Lung (tissue), 12 donors: ENCODE data around the gene EXOC6. TPM values are rescaled to one million over a fixed set of nuclear protein-coding genes. Genes with fewer than 3 reads are reported as not detected.

ENCODE experiments used
- ATAC-seq: fragments of 200-7000 bp; cut with Tn5 transposase; one replicate; pipeline ENCODE4 v1.9.1; 2020; ENCODE audit warnings: moderate number of reproducible peaks; ENCODE audit not compliant: insufficient read depth, low FRiP score
- DNase-seq, 3 donors: peaks; one replicate each; pipeline ENCODE4 v3.0.0-alpha.2; 2013 to 2017
- H3K27ac ChIP-seq, 2 donors: one replicate each; pipeline ENCODE4 v1.5.1; 2013; ENCODE audit warnings: mild to moderate bottlenecking in 2 of 2, moderate library complexity in 2 of 2, control low read depth in 1 of 2, inconsistent platforms in 1 of 2, low read depth in 1 of 2, low read length in 1 of 2
- H3K27me3 ChIP-seq, 3 donors: one replicate each; pipeline ENCODE4 v1.5.1; 2013; ENCODE audit warnings: low read length in 2 of 3; ENCODE audit not compliant: control insufficient read depth in 3 of 3, insufficient read depth in 3 of 3
- H3K36me3 ChIP-seq, 4 donors: one replicate each; pipeline ENCODE4 v1.5.1; 2013; ENCODE audit warnings: low read length in 4 of 4, mild to moderate bottlenecking in 1 of 4, moderate library complexity in 1 of 4; ENCODE audit not compliant: control insufficient read depth in 4 of 4, insufficient read depth in 4 of 4
- H3K4me1 ChIP-seq, 5 donors: one replicate each; pipeline ENCODE4 v1.5.1; 2013; ENCODE audit warnings: low read length in 5 of 5, mild to moderate bottlenecking in 2 of 5, moderate library complexity in 1 of 5; ENCODE audit not compliant: control insufficient read depth in 5 of 5, insufficient read depth in 5 of 5
- H3K4me3 ChIP-seq: one replicate; pipeline ENCODE4 v1.5.1; 2013; ENCODE audit warnings: mild to moderate bottlenecking, control low read depth, moderate library complexity
- H3K9ac ChIP-seq, 2 donors: one replicate each; pipeline ENCODE4 v1.5.1; 2013; ENCODE audit warnings: low read length in 2 of 2, control low read depth in 1 of 2; ENCODE audit not compliant: insufficient read depth in 1 of 2
- H3K9me3 ChIP-seq, 4 donors: one replicate each; pipeline ENCODE4 v1.5.1; 2013; ENCODE audit warnings: low read length in 3 of 4, mild to moderate bottlenecking in 1 of 4, moderate library complexity in 1 of 4; ENCODE audit not compliant: control insufficient read depth in 4 of 4, insufficient read depth in 3 of 4
- WGBS, 2 donors: extraction: QIAGEN DNeasy Blood & Tissue Kit; methylation state at CpG; one replicate each; pipeline ENCODE4 v1.1.7; 2013; 5-methylcytosine and 5-hydroxymethylcytosine counted together
- polyA plus RNA-seq, 2 donors: library from polyadenylated mRNA; stranded (reverse); fragments of 200-250 nt; gene quantifications; one replicate each; pipeline ENCODE4 v1.2.1, GENCODE V29; 2013
- total RNA-seq, 2 donors: library from RNA; depleted of rRNA in 1 of 2; stranded (reverse); fragments of >200 nt in 1 of 2; gene quantifications; one replicate each; pipeline ENCODE4 v1.2.1, GENCODE V29; 2014 to 2021
- TF ChIP-seq, protein P1 (sequence below): IDR thresholded peaks from 2 replicates; pipeline ENCODE4 v1.5.1; 2012; ENCODE audit warnings: mild to moderate bottlenecking; ENCODE audit errors: control extremely low read depth, extremely low read depth
- donor health status: control.
- donor health status: control.
- donor health status: Bipolar disorder and iron deficiency.
- donor health status: healthy.
- donor health status: DM: yes; HTN: yes; CAD: no.

Gene EXOC6
- total and polyA plus RNA-seq, 4 donors, result 8.6 to 40.1 (median 11.9) TPM

DNA sequence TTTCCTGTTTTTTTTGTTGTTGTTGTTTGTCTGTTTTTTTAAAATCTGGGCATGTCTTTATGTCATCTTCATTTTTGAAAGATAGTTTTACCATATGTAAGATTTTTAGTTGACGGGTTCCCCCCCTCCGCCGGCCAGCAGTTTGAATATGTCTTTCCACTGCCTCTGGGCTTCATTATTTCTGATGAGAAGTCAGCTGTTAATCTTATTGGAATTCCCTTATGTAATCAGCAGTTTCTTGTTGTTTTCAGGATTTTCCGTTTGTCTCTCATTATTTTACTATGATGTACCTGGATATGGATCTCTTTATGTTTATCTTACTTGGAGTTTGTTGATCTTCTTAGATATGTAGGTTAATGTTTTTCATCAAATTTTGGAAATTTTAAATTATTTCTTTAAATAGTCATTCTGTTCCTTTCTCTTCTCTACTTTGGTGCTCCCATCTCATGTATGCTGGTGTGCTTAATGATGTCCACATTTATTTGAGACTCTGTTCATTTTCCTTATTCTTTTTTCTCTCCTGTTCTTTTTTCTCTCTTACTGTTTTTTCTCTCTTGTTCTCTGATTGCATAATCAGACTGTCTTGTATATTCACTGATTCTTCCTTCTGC, 9.7 kb downstream of the EXOC6 start:
- ATAC-seq, result no peak

DNA sequence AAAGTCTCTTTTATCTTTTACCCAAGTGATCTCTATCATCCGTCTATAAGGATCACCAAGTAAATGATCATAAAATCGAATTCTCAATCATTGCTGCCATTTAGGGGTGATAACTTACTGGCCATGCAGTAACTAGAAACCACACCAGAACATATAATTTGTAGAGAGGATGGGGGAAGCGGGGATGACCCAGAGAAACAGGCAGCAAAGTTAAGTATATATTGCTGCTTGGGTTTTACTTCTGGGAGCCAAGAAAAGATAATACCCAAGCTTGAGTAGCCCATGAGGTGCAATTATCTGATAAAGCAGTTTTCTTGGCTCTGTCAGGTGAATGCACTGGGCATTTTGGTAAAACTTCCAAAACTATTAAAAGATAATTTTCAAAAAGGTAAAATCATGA, 18.9 kb downstream of the EXOC6 start:
- TF ChIP-seq, protein P1, sequence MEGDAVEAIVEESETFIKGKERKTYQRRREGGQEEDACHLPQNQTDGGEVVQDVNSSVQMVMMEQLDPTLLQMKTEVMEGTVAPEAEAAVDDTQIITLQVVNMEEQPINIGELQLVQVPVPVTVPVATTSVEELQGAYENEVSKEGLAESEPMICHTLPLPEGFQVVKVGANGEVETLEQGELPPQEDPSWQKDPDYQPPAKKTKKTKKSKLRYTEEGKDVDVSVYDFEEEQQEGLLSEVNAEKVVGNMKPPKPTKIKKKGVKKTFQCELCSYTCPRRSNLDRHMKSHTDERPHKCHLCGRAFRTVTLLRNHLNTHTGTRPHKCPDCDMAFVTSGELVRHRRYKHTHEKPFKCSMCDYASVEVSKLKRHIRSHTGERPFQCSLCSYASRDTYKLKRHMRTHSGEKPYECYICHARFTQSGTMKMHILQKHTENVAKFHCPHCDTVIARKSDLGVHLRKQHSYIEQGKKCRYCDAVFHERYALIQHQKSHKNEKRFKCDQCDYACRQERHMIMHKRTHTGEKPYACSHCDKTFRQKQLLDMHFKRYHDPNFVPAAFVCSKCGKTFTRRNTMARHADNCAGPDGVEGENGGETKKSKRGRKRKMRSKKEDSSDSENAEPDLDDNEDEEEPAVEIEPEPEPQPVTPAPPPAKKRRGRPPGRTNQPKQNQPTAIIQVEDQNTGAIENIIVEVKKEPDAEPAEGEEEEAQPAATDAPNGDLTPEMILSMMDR, result no peak
- Histone ChIP-seq H3K9me3 (no peaks in the 10 kb centered on the region), H3K27ac (no peak overlapping the region), H3K9ac (no peak overlapping the region), H3K36me3 (no peaks in the 10 kb centered on the region), H3K4me3 (no peak overlapping the region), H3K4me1 (no peaks in the 10 kb centered on the region), H3K27me3 (no peaks in the 10 kb centered on the region)
- WGBS, 2 donors, result 87 to 96% methylated on average over 3 of the region's 3 CpGs
- DNase-seq (no peak), ATAC-seq (no peak)

More for the DNA sequence above, 9.7 kb downstream of the EXOC6 start:
- TF ChIP-seq, protein P1, result no peak
- Histone ChIP-seq H3K9me3 (peaks cover 0 to 13% (median 1%) of the 10 kb centered on the region in 4 donors), H3K9ac (no peak overlapping the region), H3K36me3 (no peaks in the 10 kb centered on the region), H3K27me3 (no peaks in the 10 kb centered on the region), H3K4me3 (no peak overlapping the region), H3K4me1 (peaks cover 0 to 1% (median 0%) of the 10 kb centered on the region in 5 donors), H3K27ac (no peak overlapping the region)
- WGBS, 2 donors, result 91 to 92% methylated on average over 4 of the region's 4 CpGs
- DNase-seq, result no peak

DNA sequence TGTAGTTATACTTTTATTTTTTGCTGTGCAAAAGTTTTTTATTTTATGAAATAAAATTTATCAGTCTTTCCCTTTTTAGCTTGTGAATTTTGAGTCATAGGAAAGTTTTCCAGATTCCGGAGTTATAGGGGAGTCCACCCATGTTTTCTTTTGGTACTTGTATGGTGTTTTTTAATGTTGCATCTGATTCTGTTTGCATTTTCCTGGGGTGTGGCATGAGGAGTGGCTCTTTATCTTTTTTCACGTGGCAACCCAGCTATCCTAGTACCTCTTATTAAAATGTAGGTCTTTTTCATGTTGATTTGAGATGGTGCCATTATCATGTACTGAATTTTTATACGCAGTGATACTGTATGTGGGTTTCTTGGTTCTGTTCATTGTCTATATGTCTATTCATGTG, 19.7 kb downstream of the EXOC6 start:
- no peak overlapping the region for H3K27ac ChIP-seq
- no peaks in the 10 kb centered on the region for H3K27me3 ChIP-seq
- WGBS, 2 donors, result 56 to 81% methylated on average over 3 of the region's 3 CpGs
- ATAC-seq, result no peak
- no peak overlapping the region for H3K9ac ChIP-seq
- DNase-seq, result no peak
- no peaks in the 10 kb centered on the region for H3K4me1 ChIP-seq
- H3K9me3 ChIP-seq, result no peaks in the 10 kb centered on the region
- TF ChIP-seq, protein P1, result no peak
- no peak overlapping the region for H3K4me3 ChIP-seq
- H3K36me3 ChIP-seq, result no peaks in the 10 kb centered on the region

DNA sequence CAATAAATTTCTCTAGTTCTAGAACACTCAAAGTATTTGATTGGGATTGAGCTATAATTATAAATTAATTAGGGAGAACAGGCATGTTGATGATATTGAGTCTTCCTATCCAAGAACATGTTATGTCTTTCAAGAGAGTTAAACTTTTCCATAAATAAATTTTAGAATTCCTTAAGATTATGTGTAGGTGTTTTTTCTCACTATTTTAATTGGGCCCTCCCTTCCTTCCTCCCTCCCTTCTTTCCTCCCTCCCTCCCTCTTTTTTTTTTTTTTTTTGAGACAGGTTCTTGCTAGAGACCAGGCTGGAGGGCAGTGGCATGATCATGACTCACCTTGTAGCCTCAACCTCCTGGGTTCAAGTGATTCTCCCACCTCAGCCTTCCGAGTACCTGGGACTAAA, 20.2 kb downstream of the EXOC6 start:
- Histone ChIP-seq H3K27me3 (no peaks in the 10 kb centered on the region), H3K36me3 (no peaks in the 10 kb centered on the region), H3K4me3 (no peak overlapping the region), H3K4me1 (no peaks in the 10 kb centered on the region), H3K27ac (no peak overlapping the region), H3K9ac (no peak overlapping the region), H3K9me3 (no peaks in the 10 kb centered on the region)
- DNase-seq (no peak), ATAC-seq (no peak)
- WGBS, 2 donors, result 95 to 97% methylated on average over 1 of the region's 1 CpG
- TF ChIP-seq, protein P1, result no peak
